ENCODE measurements around the gene ADGRG1.

DNA sequence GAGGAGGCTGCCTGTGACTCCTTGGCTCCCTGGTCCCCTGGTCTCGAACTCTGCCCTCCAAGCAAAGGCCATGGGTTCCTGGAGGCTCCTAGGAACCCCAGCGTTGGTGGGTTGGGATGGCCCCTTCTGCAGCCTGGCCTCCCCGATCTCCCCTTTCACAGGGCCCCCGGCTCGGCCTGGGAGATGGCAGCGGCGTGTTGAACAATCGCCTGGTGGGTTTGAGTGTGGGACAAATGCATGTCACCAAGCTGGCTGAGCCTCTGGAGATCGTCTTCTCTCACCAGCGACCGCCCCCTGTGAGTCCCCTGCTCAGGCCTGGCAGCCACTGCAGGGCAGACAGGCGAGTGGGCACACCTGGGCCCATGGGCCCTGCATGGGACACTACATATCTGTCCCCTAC, 50.6 kb downstream of the ADGRG1 start:
- TF ChIP-seq, protein P1, sequence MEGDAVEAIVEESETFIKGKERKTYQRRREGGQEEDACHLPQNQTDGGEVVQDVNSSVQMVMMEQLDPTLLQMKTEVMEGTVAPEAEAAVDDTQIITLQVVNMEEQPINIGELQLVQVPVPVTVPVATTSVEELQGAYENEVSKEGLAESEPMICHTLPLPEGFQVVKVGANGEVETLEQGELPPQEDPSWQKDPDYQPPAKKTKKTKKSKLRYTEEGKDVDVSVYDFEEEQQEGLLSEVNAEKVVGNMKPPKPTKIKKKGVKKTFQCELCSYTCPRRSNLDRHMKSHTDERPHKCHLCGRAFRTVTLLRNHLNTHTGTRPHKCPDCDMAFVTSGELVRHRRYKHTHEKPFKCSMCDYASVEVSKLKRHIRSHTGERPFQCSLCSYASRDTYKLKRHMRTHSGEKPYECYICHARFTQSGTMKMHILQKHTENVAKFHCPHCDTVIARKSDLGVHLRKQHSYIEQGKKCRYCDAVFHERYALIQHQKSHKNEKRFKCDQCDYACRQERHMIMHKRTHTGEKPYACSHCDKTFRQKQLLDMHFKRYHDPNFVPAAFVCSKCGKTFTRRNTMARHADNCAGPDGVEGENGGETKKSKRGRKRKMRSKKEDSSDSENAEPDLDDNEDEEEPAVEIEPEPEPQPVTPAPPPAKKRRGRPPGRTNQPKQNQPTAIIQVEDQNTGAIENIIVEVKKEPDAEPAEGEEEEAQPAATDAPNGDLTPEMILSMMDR (IDR thresholded peaks at IDR 0.05): no peak
- no peak for TF ChIP-seq POLR2A (IDR thresholded peaks at IDR 0.05)
